Lung microvascular endothelial cell (primary cell): ENCODE measurements around the gene MBP. TPM values are rescaled to one million over a fixed set of nuclear protein-coding genes. Genes with fewer than 3 reads are reported as not detected.
"Not testable (repeated sequence)": the region's sequence is repeated elsewhere in the genome, so short reads cannot be mapped to it uniquely, and the experiment has no call there.

Experiments used
- DNase-seq, 2 donors: peaks; one replicate each; pipeline versions ENCODE4 v3.0.0 to v3.0.0-alpha.2; 2010; ENCODE audit warnings: low read depth in 2 of 2
- total RNA-seq: library from RNA; depleted of rRNA; stranded (reverse); fragments of >200 nt; gene quantifications from 2 replicates; pipeline ENCODE4 v1.2.1, GENCODE V29; 2014

Gene MBP
- total RNA-seq, 1 donor from 2014 or later: 6.9 TPM

- no peak for DNase-seq
These were observed 176.9 kb downstream of the MBP start for GRCh38 chr18:76955524-76956170.

GRCh38 chr18:76953583-76954233 is 178.9 kb downstream of the MBP start:
- DNase-seq: peak; percentile 63 to 67

GRCh38 chr18:76953156-76953555 is 179.4 kb downstream of the MBP start:
- DNase-seq: peak in 1 of 2 donors; percentile 7

GRCh38 chr18:76952747-76953146 is 179.8 kb downstream of the MBP start:
- DNase-seq: no peak

GRCh38 chr18:76951456-76952247 is 180.9 kb downstream of the MBP start:
- no peak for DNase-seq

- no peak for DNase-seq
These were observed 184.2 kb downstream of the MBP start for GRCh38 chr18:76948345-76948744.

- DNase-seq: not testable (repeated sequence)
These were observed 188.2 kb downstream of the MBP start for GRCh38 chr18:76944346-76944745.

- DNase-seq: no peak
These were observed 188.8 kb downstream of the MBP start for GRCh38 chr18:76943542-76944339.

- DNase-seq: no peak
These were observed 191.3 kb downstream of the MBP start for GRCh38 chr18:76941284-76941683.

GRCh38 chr18:76938619-76939018 is 194.0 kb downstream of the MBP start:
- no peak for DNase-seq

- no peak for DNase-seq
These were observed 195.0 kb downstream of the MBP start for GRCh38 chr18:76937597-76937996.

GRCh38 chr18:76936877-76937276 is 195.7 kb downstream of the MBP start:
- DNase-seq: no peak

- DNase-seq: no peak
These were observed 196.8 kb downstream of the MBP start for GRCh38 chr18:76935722-76936337.

- peak; percentile 41 to 69 for DNase-seq
These were observed 200.4 kb downstream of the MBP start for GRCh38 chr18:76932026-76932819.

GRCh38 chr18:76931171-76931570 is 201.4 kb downstream of the MBP start:
- no peak for DNase-seq

Other genes starting within 250 kb of the MBP start
- gene GALR1, start 117.1 kb upstream of the MBP start, total RNA-seq: not detected in 2 replicates